H9 (cell line): Measurements from ENCODE around the gene CACNA1D. TPM values are rescaled to one million over a fixed set of nuclear protein-coding genes. Genes with fewer than 3 reads are reported as not detected.

Source experiments
- DNase-seq: peaks from one replicate; pipeline ENCODE4 v3.0.0-alpha.2; 2017
- H2AFZ ChIP-seq: one replicate; pipeline ENCODE4 v1.6.1; 2013; ENCODE audit warnings: mild to moderate bottlenecking, low read length, control low read depth, moderate library complexity
- H2AK5ac ChIP-seq: 2 replicates; pipeline ENCODE4 v1.6.1; 2013; ENCODE audit warnings: low read length, control low read depth, mixed read lengths; ENCODE audit not compliant: insufficient read length
- H2BK120ac ChIP-seq: one replicate; pipeline ENCODE4 v1.6.1; 2013; ENCODE audit warnings: low read depth, mild to moderate bottlenecking, low read length, control low read depth, inconsistent platforms; ENCODE audit not compliant: poor library complexity, severe bottlenecking
- H2BK12ac ChIP-seq: 2 replicates; pipeline ENCODE4 v1.6.1; 2013; ENCODE audit warnings: low read length, control low read depth, mixed read lengths, low read depth; ENCODE audit not compliant: insufficient read length
- H2BK15ac ChIP-seq: 2 replicates; pipeline ENCODE4 v1.6.1; 2013; ENCODE audit warnings: low read depth, low read length, control low read depth
- H2BK20ac ChIP-seq: one replicate; pipeline ENCODE4 v1.6.1; 2013; ENCODE audit warnings: low read depth, mild to moderate bottlenecking, low read length, control low read depth, inconsistent platforms; ENCODE audit not compliant: poor library complexity, severe bottlenecking
- H2BK5ac ChIP-seq: 2 replicates; pipeline ENCODE4 v1.6.1; 2013; ENCODE audit warnings: low read length, control low read depth, mixed read lengths; ENCODE audit not compliant: insufficient read length
- H3K14ac ChIP-seq: 2 replicates; pipeline ENCODE4 v1.6.1; 2013; ENCODE audit warnings: low read length, control low read depth; ENCODE audit not compliant: insufficient read depth
- H3K18ac ChIP-seq: 2 replicates; pipeline ENCODE4 v1.6.1; 2013; ENCODE audit warnings: low read depth, mild to moderate bottlenecking, mixed read lengths, low read length, control low read depth; ENCODE audit not compliant: insufficient read length
- H3K23ac ChIP-seq: 2 replicates; pipeline ENCODE4 v1.6.1; 2013; ENCODE audit warnings: low read length, control low read depth, mixed read lengths, low read depth; ENCODE audit not compliant: insufficient read length
- H3K23me2 ChIP-seq: 2 replicates; pipeline ENCODE4 v1.6.1; 2013; ENCODE audit warnings: low read depth, mild to moderate bottlenecking, mixed read lengths, low read length, control low read depth; ENCODE audit not compliant: insufficient read length, poor library complexity, severe bottlenecking
- H3K27ac ChIP-seq: 2 replicates; pipeline ENCODE4 v1.5.1; 2013; ENCODE audit warnings: low read length, control low read depth, mixed read lengths, low read depth; ENCODE audit not compliant: insufficient read length
- H3K27me3 ChIP-seq: 2 replicates; pipeline ENCODE4 v1.6.1; 2013; ENCODE audit warnings: low read length, control low read depth, inconsistent platforms; ENCODE audit not compliant: insufficient read depth
- H3K4ac ChIP-seq: 2 replicates; pipeline ENCODE4 v1.6.1; 2013; ENCODE audit warnings: low read depth, mild to moderate bottlenecking, control low read depth, inconsistent platforms, low read length, moderate library complexity
- H3K4me1 ChIP-seq: 2 replicates; pipeline ENCODE4 v1.6.1; 2013; ENCODE audit warnings: low read length, control low read depth, inconsistent platforms; ENCODE audit not compliant: insufficient read depth
- H3K4me2 ChIP-seq: 2 replicates; pipeline ENCODE4 v1.6.1; 2013; ENCODE audit warnings: low read length, control low read depth, mixed read lengths; ENCODE audit not compliant: insufficient read length, insufficient read depth
- H3K56ac ChIP-seq: 2 replicates; pipeline ENCODE4 v1.6.1; 2013; ENCODE audit warnings: low read depth, mild to moderate bottlenecking, mixed read lengths, low read length, control low read depth; ENCODE audit not compliant: insufficient read length
- H3K79me1 ChIP-seq: 2 replicates; pipeline ENCODE4 v1.6.1; 2013; ENCODE audit warnings: low read depth, mild to moderate bottlenecking, moderate library complexity, low read length, control low read depth, inconsistent platforms; ENCODE audit not compliant: insufficient read depth, poor library complexity, severe bottlenecking
- H3K79me2 ChIP-seq: 2 replicates; pipeline ENCODE4 v1.6.1; 2013; ENCODE audit warnings: low read length, control low read depth, inconsistent platforms; ENCODE audit not compliant: insufficient read depth
- H3K9ac ChIP-seq: 2 replicates; pipeline ENCODE4 v1.6.1; 2013; ENCODE audit warnings: low read length, control low read depth, mixed read lengths; ENCODE audit not compliant: insufficient read length; ENCODE audit errors: extremely low read depth
- H3K9me3 ChIP-seq: one replicate; pipeline ENCODE4 v1.6.1; 2013; ENCODE audit warnings: low read depth, low read length, inconsistent platforms; ENCODE audit not compliant: control insufficient read depth
- H3T11ph ChIP-seq: one replicate; pipeline ENCODE4 v1.6.1; 2013; ENCODE audit warnings: mild to moderate bottlenecking, low read length, control low read depth, inconsistent platforms
- H4K20me1 ChIP-seq: one replicate; pipeline ENCODE4 v1.6.1; 2013; ENCODE audit not compliant: control insufficient read depth, insufficient read length, insufficient read depth
- H4K5ac ChIP-seq: 2 replicates; pipeline ENCODE4 v1.6.1; 2013; ENCODE audit warnings: low read depth, mild to moderate bottlenecking, mixed read lengths, low read length, control low read depth; ENCODE audit not compliant: insufficient read length
- H4K8ac ChIP-seq: replicated peaks from 2 replicates; pipeline ENCODE4 v1.6.1; 2013; ENCODE audit warnings: low read length, control low read depth, mixed read lengths, low read depth; ENCODE audit not compliant: insufficient read length
- H4K91ac ChIP-seq: 2 replicates; pipeline ENCODE4 v1.6.1; 2013; ENCODE audit warnings: low read depth, mild to moderate bottlenecking, moderate library complexity, mixed read lengths, low read length, control low read depth; ENCODE audit not compliant: insufficient read length
- H3K27ac Mint-ChIP-seq, 3 experiments: 2 replicates in 2 of 3; 3 replicates in 1 of 3; pipeline ENCODE4 v1.8.0; 2020 to 2021; ENCODE audit warnings: mixed read lengths in 3 of 3, mild to moderate bottlenecking in 1 of 3, moderate library complexity in 1 of 3
- H3K27me3 Mint-ChIP-seq: 2 replicates; pipeline ENCODE4 v1.8.0; 2021; ENCODE audit warnings: low read depth, mild to moderate bottlenecking, moderate library complexity, mixed read lengths
- H3K36me3 Mint-ChIP-seq, 3 experiments: 2 replicates in 2 of 3; 3 replicates in 1 of 3; pipeline ENCODE4 v1.8.0; 2020 to 2021; ENCODE audit warnings: low read depth in 3 of 3, mixed read lengths in 3 of 3; ENCODE audit not compliant: insufficient read depth in 1 of 3
- H3K4me1 Mint-ChIP-seq, 2 experiments: 2 replicates each; pipeline ENCODE4 v1.8.0; 2020; ENCODE audit warnings: mixed read lengths in 2 of 2
- H3K4me3 Mint-ChIP-seq, 2 experiments: 2 replicates in 1 of 2; 3 replicates in 1 of 2; pipeline ENCODE4 v1.8.0; 2020 to 2021; ENCODE audit warnings: mild to moderate bottlenecking in 2 of 2, mixed read lengths in 2 of 2, moderate library complexity in 1 of 2
- H3K9me3 Mint-ChIP-seq, 2 experiments: 2 replicates in 1 of 2; 3 replicates in 1 of 2; pipeline ENCODE4 v1.8.0; 2020; ENCODE audit warnings: mild to moderate bottlenecking in 2 of 2, mixed read lengths in 2 of 2, moderate library complexity in 1 of 2
- WGBS: extraction: QIAGEN DNeasy Blood & Tissue Kit; methylation state at CpG from one replicate; pipeline ENCODE4 v1.1.7; 2013; ENCODE audit warnings: missing lambda C conversion rate, low lambda C conversion rate, mixed read lengths; ENCODE audit not compliant: insufficient read length; ENCODE audit errors: extremely low coverage; 5-methylcytosine and 5-hydroxymethylcytosine counted together
- total RNA-seq: library from RNA; stranded (reverse); gene quantifications from 2 replicates; pipeline ENCODE4 v1.2.1, GENCODE V29; 2021
- TF ChIP-seq, protein P1 (sequence below): fragments of 200-600 bp; sonication (generic); conservative IDR thresholded peaks from 3 replicates; pipeline ENCODE4 v1.8.0; 2021; ENCODE audit warnings: antibody characterized with exemption, mild to moderate bottlenecking

CACNA1D gene
- total RNA-seq, 1 experiment from 2014 or later = 3.5 TPM

DNA sequence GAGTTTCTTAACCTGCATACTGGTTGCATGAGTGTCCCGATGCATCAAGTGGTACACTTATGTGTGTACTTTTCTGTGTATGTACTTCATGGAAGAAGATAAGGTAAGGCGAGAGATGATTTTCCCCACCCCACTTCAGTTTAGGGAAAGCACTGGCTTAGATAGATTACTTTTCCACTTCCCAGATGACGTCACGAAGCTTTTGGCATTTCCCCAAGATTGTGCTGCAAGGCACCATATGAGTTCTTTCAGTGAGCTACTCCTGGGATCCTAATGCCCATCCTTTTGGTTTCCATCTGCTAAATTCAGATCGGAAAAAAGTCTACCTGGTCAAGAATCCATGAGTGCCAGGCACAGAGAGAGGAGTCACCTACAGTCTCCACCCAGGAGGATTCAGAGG lies 356.5 kb downstream of the CACNA1D start:
- H4K91ac ChIP-seq = no peak overlapping the region
- no peaks in the 10 kb centered on the region for H3K79me1 ChIP-seq
- TF ChIP-seq, protein P1, sequence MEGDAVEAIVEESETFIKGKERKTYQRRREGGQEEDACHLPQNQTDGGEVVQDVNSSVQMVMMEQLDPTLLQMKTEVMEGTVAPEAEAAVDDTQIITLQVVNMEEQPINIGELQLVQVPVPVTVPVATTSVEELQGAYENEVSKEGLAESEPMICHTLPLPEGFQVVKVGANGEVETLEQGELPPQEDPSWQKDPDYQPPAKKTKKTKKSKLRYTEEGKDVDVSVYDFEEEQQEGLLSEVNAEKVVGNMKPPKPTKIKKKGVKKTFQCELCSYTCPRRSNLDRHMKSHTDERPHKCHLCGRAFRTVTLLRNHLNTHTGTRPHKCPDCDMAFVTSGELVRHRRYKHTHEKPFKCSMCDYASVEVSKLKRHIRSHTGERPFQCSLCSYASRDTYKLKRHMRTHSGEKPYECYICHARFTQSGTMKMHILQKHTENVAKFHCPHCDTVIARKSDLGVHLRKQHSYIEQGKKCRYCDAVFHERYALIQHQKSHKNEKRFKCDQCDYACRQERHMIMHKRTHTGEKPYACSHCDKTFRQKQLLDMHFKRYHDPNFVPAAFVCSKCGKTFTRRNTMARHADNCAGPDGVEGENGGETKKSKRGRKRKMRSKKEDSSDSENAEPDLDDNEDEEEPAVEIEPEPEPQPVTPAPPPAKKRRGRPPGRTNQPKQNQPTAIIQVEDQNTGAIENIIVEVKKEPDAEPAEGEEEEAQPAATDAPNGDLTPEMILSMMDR = no peak
- H2BK5ac ChIP-seq = no peak overlapping the region
- H3K79me2 ChIP-seq = no peaks in the 10 kb centered on the region
- H2AFZ ChIP-seq = no peak overlapping the region
- Mint-ChIP-seq H3K36me3 (peaks cover 0 to 6% (median 0%) of the 10 kb centered on the region in 3 experiments; a peak in 1 of 7 replicates), H3K4me3 (no peak overlapping the region), H3K27me3 (peaks cover 20% of the 10 kb centered on the region), H3K9me3 (no peaks in the 10 kb centered on the region; a peak in 1 of 5 replicates), H3K27ac (no peak overlapping the region), H3K4me1 (peaks cover 0 to 6% of the 10 kb centered on the region in 2 experiments; a peak in 2 of 4 replicates)
- H4K5ac ChIP-seq = no peak overlapping the region
- no peak overlapping the region for H3K23ac ChIP-seq
- H2BK20ac ChIP-seq = no peak overlapping the region
- no peak overlapping the region for H2BK12ac ChIP-seq
- H3T11ph ChIP-seq = no peak overlapping the region
- no peak overlapping the region for H3K4me2 ChIP-seq
- H4K20me1 ChIP-seq = no peaks in the 10 kb centered on the region
- H3K27me3 ChIP-seq = peaks cover 9% of the 10 kb centered on the region
- no peak overlapping the region for H3K14ac ChIP-seq
- no peak overlapping the region for H3K56ac ChIP-seq
- DNase-seq = no peak
- H2BK120ac ChIP-seq = no peak overlapping the region
- no peak overlapping the region for H2BK15ac ChIP-seq
- no peaks in the 10 kb centered on the region for H3K9me3 ChIP-seq
- H3K9ac ChIP-seq = no peak overlapping the region
- H3K27ac ChIP-seq = no peak overlapping the region
- no CpG with 5 or more reads among the region's 5 CpGs for WGBS
- H4K8ac ChIP-seq = no peak overlapping the region
- peaks cover 4% of the 10 kb centered on the region for H3K23me2 ChIP-seq
- no peaks in the 10 kb centered on the region; the same call in 1 of the 2 replicates for H3K4me1 ChIP-seq
- H2AK5ac ChIP-seq = no peak overlapping the region
- no peak overlapping the region for H3K18ac ChIP-seq
- H3K4ac ChIP-seq = no peak overlapping the region
